Measurements from ENCODE around the gene ABCA1.

GRCh38 chr9:104836767-104837166 lies 91.2 kb downstream of the ABCA1 start:
- no peak for TF ChIP-seq CTCF (IDR thresholded peaks at IDR 0.05 in 4 of 5, conservative IDR thresholded peaks at IDR 0.05 in 1 of 5)
- TF ChIP-seq POLR2A (IDR thresholded peaks at IDR 0.05) = no peak
